Suprapubic skin (tissue), 4 donors: ENCODE data around the gene C4B.

Source experiments
- EP300 ChIP-seq: sonication (generic); formaldehyde crosslinking; IDR thresholded peaks from one replicate; pipeline ENCODE4 v1.6.1; 2017; ENCODE audit warnings: antibody characterized with exemption
- POLR2A ChIP-seq, 2 donors: fragments of 450-650 bp; IDR thresholded peaks; one replicate each; pipeline ENCODE4 v1.6.1; 2017; ENCODE audit warnings: antibody characterized with exemption in 2 of 2, mild to moderate bottlenecking in 2 of 2, moderate library complexity in 2 of 2
- POLR2AphosphoS5 ChIP-seq, 3 donors: sonication (generic); formaldehyde crosslinking; IDR thresholded peaks; one replicate each; pipeline ENCODE4 v1.6.1; 2017; ENCODE audit warnings: antibody characterized with exemption in 3 of 3
- TF ChIP-seq, protein P1 (sequence below), 2 donors: fragments of 200-600 bp in 1 of 2; fragments of 450-650 bp in 1 of 2; sonication (generic) in 1 of 2; IDR thresholded peaks; one replicate each; pipeline ENCODE4 v1.5.1; 2016 to 2019; ENCODE audit warnings: antibody characterized with exemption in 2 of 2, mild to moderate bottlenecking in 1 of 2, moderate library complexity in 1 of 2

DNA sequence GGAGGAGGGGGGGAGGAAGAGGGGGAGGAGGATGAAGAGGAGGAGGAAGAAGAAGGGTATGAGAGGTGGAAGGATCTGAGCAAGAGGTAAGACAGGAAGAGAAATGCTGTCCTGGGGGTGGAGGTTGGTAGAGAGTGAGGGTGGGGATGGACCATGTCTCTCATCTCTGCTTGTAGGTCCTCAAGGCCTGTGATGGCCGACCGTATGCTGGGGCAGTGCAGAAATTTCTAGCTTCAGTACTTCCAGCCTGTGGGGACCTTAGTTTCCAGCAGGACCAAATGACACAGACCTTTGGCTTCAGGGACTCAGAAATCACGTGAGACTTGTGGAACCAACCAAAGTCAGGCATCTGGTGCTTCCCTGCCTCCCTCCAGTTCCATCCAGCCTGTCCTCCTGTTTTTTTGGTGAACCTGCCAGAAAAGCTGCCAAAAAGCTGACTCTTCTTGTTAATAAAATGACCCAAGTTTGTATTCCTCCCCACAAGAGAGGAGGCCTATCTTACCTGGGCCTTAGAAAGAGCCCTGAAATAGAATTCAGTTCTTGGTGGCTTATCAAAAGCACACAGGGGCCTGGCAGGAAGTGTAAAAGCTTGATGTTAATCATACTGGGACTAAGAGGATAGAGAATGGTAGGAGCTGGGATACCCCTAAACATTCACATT lies 35.2 kb upstream of the C4B start:
- TF ChIP-seq POLR2A (IDR thresholded peaks at IDR 0.05) (no peak), POLR2AphosphoS5 (IDR thresholded peaks at IDR 0.05) (no peak), EP300 (no peak)
- TF ChIP-seq, protein P1, sequence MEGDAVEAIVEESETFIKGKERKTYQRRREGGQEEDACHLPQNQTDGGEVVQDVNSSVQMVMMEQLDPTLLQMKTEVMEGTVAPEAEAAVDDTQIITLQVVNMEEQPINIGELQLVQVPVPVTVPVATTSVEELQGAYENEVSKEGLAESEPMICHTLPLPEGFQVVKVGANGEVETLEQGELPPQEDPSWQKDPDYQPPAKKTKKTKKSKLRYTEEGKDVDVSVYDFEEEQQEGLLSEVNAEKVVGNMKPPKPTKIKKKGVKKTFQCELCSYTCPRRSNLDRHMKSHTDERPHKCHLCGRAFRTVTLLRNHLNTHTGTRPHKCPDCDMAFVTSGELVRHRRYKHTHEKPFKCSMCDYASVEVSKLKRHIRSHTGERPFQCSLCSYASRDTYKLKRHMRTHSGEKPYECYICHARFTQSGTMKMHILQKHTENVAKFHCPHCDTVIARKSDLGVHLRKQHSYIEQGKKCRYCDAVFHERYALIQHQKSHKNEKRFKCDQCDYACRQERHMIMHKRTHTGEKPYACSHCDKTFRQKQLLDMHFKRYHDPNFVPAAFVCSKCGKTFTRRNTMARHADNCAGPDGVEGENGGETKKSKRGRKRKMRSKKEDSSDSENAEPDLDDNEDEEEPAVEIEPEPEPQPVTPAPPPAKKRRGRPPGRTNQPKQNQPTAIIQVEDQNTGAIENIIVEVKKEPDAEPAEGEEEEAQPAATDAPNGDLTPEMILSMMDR (IDR thresholded peaks at IDR 0.05), result no peak
